Measurements from ENCODE around the gene CDCA7. TPM values are rescaled to one million over a fixed set of nuclear protein-coding genes. Genes with fewer than 3 reads are reported as not detected.
"Not testable (repeated sequence)": the region's sequence is repeated elsewhere in the genome, so short reads cannot be mapped to it uniquely, and the experiment has no call there.

The CDCA7 gene
- total RNA-seq, 2 experiments from 2014 or later, result 65.2 to 66.6 TPM

- ChIA-PET CTCF (no interaction called here), POLR2A (interaction anchor here (1.1 kb wide), 1 partner anchor 19 kb away, joined by 3 read pairs; no protein-coding TSS in a partner anchor)
- peaks cover 12% of the 10 kb centered on the region for H3K4me1 Mint-ChIP-seq
- H3K9me3 Mint-ChIP-seq, result no peaks in the 10 kb centered on the region
- no peak overlapping the region for H3K4me3 Mint-ChIP-seq
- peaks cover 31% of the 10 kb centered on the region for H3K36me3 Mint-ChIP-seq (ENCODE audit: low read depth)
- H3K27me3 Mint-ChIP-seq, result no peaks in the 10 kb centered on the region
- H3K27ac Mint-ChIP-seq, result no peak overlapping the region
- DNase-seq, result no peak
Measured at GRCh38 chr2:173374634-173375033, 20.0 kb downstream of the CDCA7 start.

GRCh38 chr2:173385534-173385933 is 30.9 kb downstream of the CDCA7 start:
- POLR2A ChIA-PET; H3K4me3 Mint-ChIP-seq; DNase-seq; H3K27me3 Mint-ChIP-seq; H3K4me1 Mint-ChIP-seq; H3K27ac Mint-ChIP-seq; H3K9me3 Mint-ChIP-seq; H3K36me3 Mint-ChIP-seq (ENCODE audit: low read depth); CTCF ChIA-PET: not testable (repeated sequence)

- CTCF ChIA-PET, result interaction anchor here (1.3 kb wide), 1 partner anchor 955 kb away, joined by 3 read pairs; no protein-coding TSS in a partner anchor
- H3K36me3 Mint-ChIP-seq (ENCODE audit: low read depth), result peaks cover 7% of the 10 kb centered on the region
- H3K9me3 Mint-ChIP-seq, result no peaks in the 10 kb centered on the region
- no peaks in the 10 kb centered on the region for H3K4me1 Mint-ChIP-seq
- POLR2A ChIA-PET, result interaction anchor here (0.6 kb wide), 1 partner anchor 15 kb away, joined by 3 read pairs; no protein-coding TSS in a partner anchor
- no peak overlapping the region for H3K4me3 Mint-ChIP-seq
- H3K27me3 Mint-ChIP-seq, result no peaks in the 10 kb centered on the region
- H3K27ac Mint-ChIP-seq, result no peak overlapping the region
- no peak for DNase-seq
Measured at GRCh38 chr2:173386021-173386737, 31.5 kb downstream of the CDCA7 start.

DNA sequence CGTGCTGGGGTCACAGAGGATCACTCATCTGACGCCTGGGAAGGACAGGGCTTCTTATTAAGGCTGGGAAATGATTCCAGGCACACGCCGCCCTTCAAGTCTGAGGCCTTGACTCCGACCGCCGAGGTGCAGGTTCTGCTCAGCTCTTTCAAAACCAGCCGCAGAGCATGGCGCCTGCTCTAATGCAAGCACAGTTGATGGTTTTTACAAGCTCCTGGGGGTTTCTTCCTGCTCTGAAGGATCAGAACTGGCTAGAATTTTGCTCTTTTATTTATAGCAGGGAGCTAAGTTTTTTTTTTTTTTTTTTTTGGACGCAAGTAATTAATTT is 32.0 kb downstream of the CDCA7 start:
- H3K27ac Mint-ChIP-seq, result no peak overlapping the region
- CTCF ChIA-PET, result interaction anchor here (1.3 kb wide), 1 partner anchor 954 kb away, joined by 3 read pairs; no protein-coding TSS in a partner anchor
- POLR2A ChIA-PET, result interaction anchor here (0.6 kb wide), 1 partner anchor 15 kb away, joined by 3 read pairs; no protein-coding TSS in a partner anchor
- H3K9me3 Mint-ChIP-seq, result no peaks in the 10 kb centered on the region
- no peak for DNase-seq
- peaks cover 7% of the 10 kb centered on the region for H3K36me3 Mint-ChIP-seq (ENCODE audit: low read depth)
- no peaks in the 10 kb centered on the region for H3K4me1 Mint-ChIP-seq
- H3K27me3 Mint-ChIP-seq, result no peaks in the 10 kb centered on the region
- no peak overlapping the region for H3K4me3 Mint-ChIP-seq

GRCh38 chr2:173387079-173387478 is 32.4 kb downstream of the CDCA7 start:
- Mint-ChIP-seq H3K27ac (no peak overlapping the region), H3K36me3 (ENCODE audit: low read depth) (peaks cover 7% of the 10 kb centered on the region), H3K4me3 (no peak overlapping the region), H3K9me3 (no peaks in the 10 kb centered on the region), H3K27me3 (no peaks in the 10 kb centered on the region), H3K4me1 (no peaks in the 10 kb centered on the region)
- no peak for DNase-seq
- ChIA-PET POLR2A (interaction anchor here (0.6 kb wide), 1 partner anchor 14 kb away, joined by 3 read pairs; no protein-coding TSS in a partner anchor), CTCF (interaction anchor here (1.3 kb wide), 1 partner anchor 954 kb away, joined by 3 read pairs; no protein-coding TSS in a partner anchor)

DNA sequence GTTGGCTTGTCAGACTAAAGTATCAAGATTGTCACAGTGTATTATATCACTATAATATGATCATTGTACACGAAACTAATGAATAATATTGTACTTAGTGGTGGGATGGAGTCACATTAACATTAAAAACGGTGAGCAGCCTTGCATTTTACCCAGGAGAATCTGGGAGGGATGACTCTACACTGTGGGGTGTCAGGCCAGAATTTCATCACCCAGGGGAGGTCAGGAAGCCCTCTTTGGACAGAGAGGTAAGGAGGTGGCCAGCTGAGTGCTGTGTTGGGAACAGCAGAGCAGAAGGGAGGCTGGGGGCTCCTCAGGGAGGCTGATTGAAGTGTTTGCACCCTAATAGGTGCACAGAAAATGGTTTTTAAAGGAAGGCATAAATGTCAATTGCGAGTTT is 33.0 kb downstream of the CDCA7 start:
- no peaks in the 10 kb centered on the region for H3K9me3 Mint-ChIP-seq
- ChIA-PET CTCF (interaction anchor here (1.3 kb wide), 1 partner anchor 953 kb away, joined by 3 read pairs; no protein-coding TSS in a partner anchor), POLR2A (no interaction called here)

DNA sequence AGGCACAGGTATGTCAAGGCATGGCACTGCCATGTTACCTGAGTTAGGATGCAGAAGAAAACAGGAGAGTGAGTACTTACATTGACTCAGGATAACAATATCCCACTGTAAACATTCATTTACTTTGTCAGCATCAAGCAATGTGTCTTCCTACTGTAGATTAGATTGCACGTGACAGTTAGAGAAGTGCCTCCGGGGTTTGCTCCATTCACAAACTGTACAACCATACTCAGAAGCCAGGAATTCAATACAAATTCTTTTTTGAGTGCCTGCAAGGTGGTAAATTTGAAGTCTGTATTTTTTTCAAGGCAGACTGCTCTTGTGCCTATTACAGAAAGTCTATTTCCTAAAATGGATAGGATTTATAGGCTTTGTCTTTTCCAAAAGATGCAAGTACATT is 34.1 kb downstream of the CDCA7 start:
- DNase-seq, result no peak
- Mint-ChIP-seq H3K4me3 (no peak overlapping the region), H3K27me3 (peaks cover 7% of the 10 kb centered on the region), H3K27ac (no peak overlapping the region), H3K36me3 (ENCODE audit: low read depth) (peaks cover 2% of the 10 kb centered on the region), H3K4me1 (no peaks in the 10 kb centered on the region), H3K9me3 (no peaks in the 10 kb centered on the region)
- ChIA-PET POLR2A (no interaction called here), CTCF (no interaction called here)

More for the DNA sequence above, 33.0 kb downstream of the CDCA7 start:
- H3K36me3 Mint-ChIP-seq (ENCODE audit: low read depth), result peaks cover 7% of the 10 kb centered on the region
- peaks cover 3% of the 10 kb centered on the region for H3K27me3 Mint-ChIP-seq
- H3K4me3 Mint-ChIP-seq, result no peak overlapping the region
- no peak overlapping the region for H3K27ac Mint-ChIP-seq
- no peak for DNase-seq
- H3K4me1 Mint-ChIP-seq, result no peaks in the 10 kb centered on the region

DNA sequence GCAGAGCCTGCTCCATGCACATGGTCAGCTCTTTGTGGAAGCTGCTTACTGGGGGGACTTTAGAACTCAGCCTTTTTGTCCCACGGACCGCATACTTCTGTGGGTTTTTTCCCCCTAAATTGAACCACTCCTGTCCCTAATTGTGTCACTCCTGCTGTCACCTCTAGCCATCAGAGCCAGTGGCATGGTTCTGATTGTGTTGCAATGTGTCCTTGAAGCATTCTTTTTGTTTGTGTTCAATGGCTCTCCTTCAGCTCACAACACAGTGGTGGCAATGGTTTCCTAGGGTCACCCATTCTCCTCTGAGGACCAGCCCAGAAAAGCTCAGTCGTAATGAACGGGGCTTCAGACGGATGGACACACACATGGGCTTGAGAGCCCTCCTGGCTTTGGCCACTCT is 35.4 kb downstream of the CDCA7 start:
- H3K36me3 Mint-ChIP-seq (ENCODE audit: low read depth), result no peaks in the 10 kb centered on the region
- H3K27ac Mint-ChIP-seq, result no peak overlapping the region
- H3K9me3 Mint-ChIP-seq, result no peaks in the 10 kb centered on the region
- ChIA-PET POLR2A (no interaction called here), CTCF (no interaction called here)
- no peaks in the 10 kb centered on the region for H3K4me1 Mint-ChIP-seq
- no peak overlapping the region for H3K4me3 Mint-ChIP-seq
- DNase-seq, result no peak
- H3K27me3 Mint-ChIP-seq, result peaks cover 17% of the 10 kb centered on the region

DNA sequence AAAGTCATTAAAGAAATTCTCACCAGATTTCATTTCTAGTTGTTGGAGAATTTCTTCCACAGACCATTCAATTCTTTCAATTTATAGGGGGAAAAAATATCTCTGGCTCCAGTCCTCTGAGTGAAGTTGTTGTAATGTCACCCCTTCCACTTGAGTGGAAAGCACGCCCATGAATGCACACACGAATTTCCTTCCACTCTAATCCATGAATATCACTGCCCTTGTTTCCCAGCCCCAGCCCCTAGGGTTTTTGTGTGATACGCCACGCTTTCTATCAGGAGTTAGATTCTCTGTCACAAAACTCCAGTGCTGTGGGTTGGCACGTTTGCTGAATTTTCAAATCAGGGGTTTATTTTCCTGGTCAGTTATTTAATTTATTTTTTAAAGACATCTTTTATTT is 38.1 kb downstream of the CDCA7 start:
- Mint-ChIP-seq H3K4me1 (no peaks in the 10 kb centered on the region), H3K9me3 (no peaks in the 10 kb centered on the region), H3K4me3 (no peak overlapping the region), H3K36me3 (ENCODE audit: low read depth) (no peaks in the 10 kb centered on the region), H3K27ac (no peak overlapping the region), H3K27me3 (peaks cover 32% of the 10 kb centered on the region)
- ChIA-PET CTCF (no interaction called here), POLR2A (no interaction called here)
- no peak for DNase-seq

GRCh38 chr2:173393186-173393585 is 38.5 kb downstream of the CDCA7 start:
- Mint-ChIP-seq H3K36me3 (ENCODE audit: low read depth) (no peaks in the 10 kb centered on the region), H3K4me3 (no peak overlapping the region), H3K27me3 (peaks cover 34% of the 10 kb centered on the region)

DNA sequence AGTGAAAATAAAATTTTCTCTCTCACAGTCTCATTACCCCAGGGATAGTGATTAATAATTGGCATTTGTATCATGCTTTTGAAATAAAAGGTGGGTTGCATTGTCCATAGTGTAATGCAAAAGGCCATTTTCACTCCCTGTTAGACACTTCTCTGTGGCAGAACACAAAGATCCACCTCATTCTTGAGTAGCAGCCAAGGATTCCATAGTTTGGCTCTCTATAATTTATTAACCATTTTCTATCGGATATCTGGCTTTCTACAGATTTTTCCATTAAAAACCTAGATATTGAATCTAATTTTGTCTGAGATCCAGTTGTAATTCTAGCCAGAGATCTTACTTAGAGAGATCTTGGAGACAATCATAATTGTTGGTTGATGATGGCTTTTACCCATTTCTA is 39.0 kb downstream of the CDCA7 start:
- ChIA-PET CTCF (no interaction called here), POLR2A (no interaction called here)
- H3K27me3 Mint-ChIP-seq, result peaks cover 35% of the 10 kb centered on the region
- H3K27ac Mint-ChIP-seq, result no peak overlapping the region
- no peaks in the 10 kb centered on the region for H3K9me3 Mint-ChIP-seq
- H3K36me3 Mint-ChIP-seq (ENCODE audit: low read depth), result no peaks in the 10 kb centered on the region
- H3K4me3 Mint-ChIP-seq, result no peak overlapping the region
- no peak for DNase-seq
- no peaks in the 10 kb centered on the region for H3K4me1 Mint-ChIP-seq

More at GRCh38 chr2:173393186-173393585, 38.5 kb downstream of the CDCA7 start:
- no peak overlapping the region for H3K27ac Mint-ChIP-seq
- CTCF ChIA-PET, result no interaction called here
- DNase-seq, result no peak
- H3K4me1 Mint-ChIP-seq, result no peaks in the 10 kb centered on the region
- POLR2A ChIA-PET, result no interaction called here
- no peaks in the 10 kb centered on the region for H3K9me3 Mint-ChIP-seq

DNA sequence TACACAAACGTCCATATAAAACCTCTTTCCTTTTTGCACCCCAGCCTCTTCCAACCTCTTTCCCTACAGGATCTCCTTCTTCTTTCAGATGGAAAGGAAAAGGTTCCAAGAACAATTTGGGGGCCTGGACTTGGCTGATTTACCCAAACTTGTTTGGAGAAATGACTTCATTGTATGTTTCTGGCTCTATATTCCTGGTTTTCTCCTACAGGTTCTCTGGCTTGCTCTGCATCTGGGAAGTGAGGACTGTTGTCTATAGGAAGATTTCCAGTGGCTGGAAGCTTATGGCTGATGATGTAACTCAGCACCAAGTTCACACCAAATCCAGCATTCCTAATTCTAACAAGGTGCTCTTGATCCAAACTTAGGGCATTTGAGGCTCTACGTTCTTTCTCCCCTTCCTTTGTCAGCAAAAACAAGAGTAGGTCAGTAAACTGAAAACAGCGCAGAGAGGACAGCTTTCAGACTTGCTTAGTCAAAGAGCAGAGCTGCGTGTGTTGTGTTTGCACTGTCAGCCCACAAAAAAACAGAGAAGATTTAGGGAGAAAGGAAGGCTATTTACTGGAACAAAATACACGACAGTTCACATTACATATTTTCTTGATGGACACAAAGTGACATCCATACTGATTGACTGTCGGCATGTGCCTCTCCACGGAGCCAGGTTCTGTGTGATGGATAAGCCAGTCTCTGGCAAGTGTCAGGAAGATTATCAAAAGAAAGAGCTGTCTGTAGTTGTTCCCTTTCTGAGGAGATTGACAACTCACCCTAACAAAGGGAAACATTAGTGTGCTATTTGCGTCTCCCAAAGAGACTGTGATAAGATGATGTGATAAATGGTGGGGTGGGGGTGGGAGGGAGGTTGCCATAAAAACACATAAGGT is 39.7 kb downstream of the CDCA7 start:
- no peaks in the 10 kb centered on the region for H3K4me1 Mint-ChIP-seq

DNA sequence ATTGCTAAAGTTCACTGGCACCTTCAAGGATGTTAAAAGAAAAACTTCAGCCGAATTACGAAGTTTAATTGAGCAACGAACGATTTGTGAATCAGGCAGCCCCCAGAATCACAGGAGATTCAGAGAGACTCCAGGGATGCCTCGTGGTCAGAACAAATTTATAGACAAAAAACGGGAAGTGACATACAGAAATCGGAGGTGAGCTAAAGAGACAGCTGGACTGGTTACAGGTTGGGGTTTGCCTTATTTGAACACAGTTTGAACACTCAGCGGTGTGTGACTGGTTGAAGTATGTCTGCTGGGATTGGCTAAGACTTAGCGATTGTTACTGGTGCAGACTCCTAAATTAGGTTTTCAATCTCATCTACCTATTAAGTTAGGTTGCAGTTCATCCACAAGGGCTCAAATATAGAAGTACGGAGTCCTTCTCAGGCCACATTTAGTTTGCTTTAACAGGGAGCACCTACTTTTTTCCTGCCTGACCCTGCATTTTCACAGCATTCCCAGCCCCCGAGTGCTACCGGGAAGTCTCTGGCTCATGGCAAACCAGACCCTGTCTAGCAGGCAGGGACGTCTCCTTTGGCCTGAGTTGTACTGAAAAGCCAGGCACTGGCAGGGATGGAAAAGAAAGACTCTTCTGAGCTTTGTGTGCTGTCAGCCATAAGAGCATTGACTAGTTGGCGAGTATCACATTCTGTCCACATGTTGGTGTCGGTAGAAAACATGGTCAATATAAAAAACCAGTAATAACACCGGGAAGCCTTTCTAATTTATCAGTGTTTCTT is 41.1 kb downstream of the CDCA7 start:
- H3K4me3 Mint-ChIP-seq, result no peak overlapping the region
- CTCF ChIA-PET, result no interaction called here
- no peak overlapping the region for H3K27ac Mint-ChIP-seq
- H3K36me3 Mint-ChIP-seq (ENCODE audit: low read depth), result no peaks in the 10 kb centered on the region
- peaks cover 48% of the 10 kb centered on the region for H3K27me3 Mint-ChIP-seq
- no peak for DNase-seq
- POLR2A ChIA-PET, result no interaction called here
- H3K9me3 Mint-ChIP-seq, result no peaks in the 10 kb centered on the region
- H3K4me1 Mint-ChIP-seq, result no peaks in the 10 kb centered on the region

More for the DNA sequence above, 39.7 kb downstream of the CDCA7 start:
- Mint-ChIP-seq H3K9me3 (no peaks in the 10 kb centered on the region), H3K4me3 (no peak overlapping the region), H3K27ac (no peak overlapping the region), H3K36me3 (ENCODE audit: low read depth) (no peaks in the 10 kb centered on the region), H3K27me3 (peaks cover 38% of the 10 kb centered on the region)
- POLR2A ChIA-PET, result no interaction called here
- CTCF ChIA-PET, result no interaction called here
- DNase-seq, result no peak
